ENCODE measurements around the gene SFXN5.
A peak's percentile ranks its signal among the peaks of the same experiment; 100 is the strongest.
"Not testable (repeated sequence)": the region's sequence is repeated elsewhere in the genome, so short reads cannot be mapped to it uniquely, and the experiment has no call there.

The SFXN5 gene

GRCh38 chr2:73107211-73107926 lies 35.9 kb upstream of the SFXN5 start:
- no peak for DNase-seq
- H3K9me3 Mint-ChIP-seq, result no peaks in the 10 kb centered on the region
- peaks cover 4% of the 10 kb centered on the region for H3K27me3 Mint-ChIP-seq
- no peak overlapping the region for H3K4me3 Mint-ChIP-seq
- H3K36me3 Mint-ChIP-seq (ENCODE audit: low read depth), result no peaks in the 10 kb centered on the region
- H3K4me1 Mint-ChIP-seq (ENCODE audit: low read depth), result peaks cover 28% of the 10 kb centered on the region
- H3K27ac Mint-ChIP-seq, result no peak overlapping the region

- no peak overlapping the region for H3K4me3 Mint-ChIP-seq
- H3K9me3 Mint-ChIP-seq, result no peaks in the 10 kb centered on the region
- peaks cover 1% of the 10 kb centered on the region for H3K27me3 Mint-ChIP-seq
- H3K27ac Mint-ChIP-seq, result no peak overlapping the region
- no peaks in the 10 kb centered on the region for H3K36me3 Mint-ChIP-seq (ENCODE audit: low read depth)
- no peak for DNase-seq
- H3K4me1 Mint-ChIP-seq (ENCODE audit: low read depth), result peaks cover 25% of the 10 kb centered on the region
Measured at GRCh38 chr2:73106791-73107190, 35.3 kb upstream of the SFXN5 start.

GRCh38 chr2:73105511-73105971 lies 34.0 kb upstream of the SFXN5 start:
- Mint-ChIP-seq H3K27ac (no peak overlapping the region), H3K27me3 (no peaks in the 10 kb centered on the region), H3K4me3 (no peak overlapping the region), H3K36me3 (ENCODE audit: low read depth) (no peaks in the 10 kb centered on the region), H3K9me3 (no peaks in the 10 kb centered on the region), H3K4me1 (ENCODE audit: low read depth) (peaks cover 13% of the 10 kb centered on the region)
- no peak for DNase-seq

GRCh38 chr2:73104933-73105332 lies 33.4 kb upstream of the SFXN5 start:
- no peak overlapping the region for H3K27ac Mint-ChIP-seq
- no peaks in the 10 kb centered on the region for H3K27me3 Mint-ChIP-seq
- no peaks in the 10 kb centered on the region for H3K36me3 Mint-ChIP-seq (ENCODE audit: low read depth)
- no peak for DNase-seq
- H3K9me3 Mint-ChIP-seq, result no peaks in the 10 kb centered on the region
- H3K4me3 Mint-ChIP-seq, result no peak overlapping the region
- H3K4me1 Mint-ChIP-seq (ENCODE audit: low read depth), result peaks cover 12% of the 10 kb centered on the region

GRCh38 chr2:73103018-73103542 lies 31.6 kb upstream of the SFXN5 start:
- H3K4me1 Mint-ChIP-seq (ENCODE audit: low read depth), result peaks cover 10% of the 10 kb centered on the region
- no peak for DNase-seq
- H3K9me3 Mint-ChIP-seq, result no peaks in the 10 kb centered on the region
- H3K36me3 Mint-ChIP-seq (ENCODE audit: low read depth), result no peaks in the 10 kb centered on the region
- H3K4me3 Mint-ChIP-seq, result no peak overlapping the region
- no peaks in the 10 kb centered on the region for H3K27me3 Mint-ChIP-seq
- H3K27ac Mint-ChIP-seq, result peak overlapping the region; percentile 44

GRCh38 chr2:73101626-73102256 lies 30.2 kb upstream of the SFXN5 start:
- H3K27ac Mint-ChIP-seq, result no peak overlapping the region
- no peaks in the 10 kb centered on the region for H3K27me3 Mint-ChIP-seq
- no peak overlapping the region for H3K4me3 Mint-ChIP-seq
- DNase-seq, result no peak
- no peaks in the 10 kb centered on the region for H3K9me3 Mint-ChIP-seq
- H3K4me1 Mint-ChIP-seq (ENCODE audit: low read depth), result peaks cover 6% of the 10 kb centered on the region
- no peaks in the 10 kb centered on the region for H3K36me3 Mint-ChIP-seq (ENCODE audit: low read depth)

GRCh38 chr2:73100956-73101355 lies 29.4 kb upstream of the SFXN5 start:
- H3K9me3 Mint-ChIP-seq, result no peaks in the 10 kb centered on the region
- H3K36me3 Mint-ChIP-seq (ENCODE audit: low read depth), result no peaks in the 10 kb centered on the region
- no peaks in the 10 kb centered on the region for H3K27me3 Mint-ChIP-seq

GRCh38 chr2:73099486-73099885 lies 28.0 kb upstream of the SFXN5 start:
- Mint-ChIP-seq H3K4me1 (ENCODE audit: low read depth) (peaks cover 6% of the 10 kb centered on the region), H3K4me3 (no peak overlapping the region), H3K9me3 (no peaks in the 10 kb centered on the region), H3K36me3 (ENCODE audit: low read depth) (no peaks in the 10 kb centered on the region), H3K27ac (no peak overlapping the region), H3K27me3 (no peaks in the 10 kb centered on the region)
- DNase-seq, result no peak

More at GRCh38 chr2:73100956-73101355, 29.4 kb upstream of the SFXN5 start:
- Mint-ChIP-seq H3K4me3 (no peak overlapping the region), H3K4me1 (ENCODE audit: low read depth) (peaks cover 6% of the 10 kb centered on the region), H3K27ac (no peak overlapping the region)
- no peak for DNase-seq

GRCh38 chr2:73095910-73096309 lies 24.4 kb upstream of the SFXN5 start:
- no peak for DNase-seq
- H3K4me1 Mint-ChIP-seq (ENCODE audit: low read depth), result no peaks in the 10 kb centered on the region
- H3K36me3 Mint-ChIP-seq (ENCODE audit: low read depth), result no peaks in the 10 kb centered on the region
- no peaks in the 10 kb centered on the region for H3K27me3 Mint-ChIP-seq
- H3K4me3 Mint-ChIP-seq, result no peak overlapping the region
- no peak overlapping the region for H3K27ac Mint-ChIP-seq
- H3K9me3 Mint-ChIP-seq, result no peaks in the 10 kb centered on the region

- not testable (repeated sequence) for H3K4me1 Mint-ChIP-seq (ENCODE audit: low read depth); H3K4me3 Mint-ChIP-seq; H3K9me3 Mint-ChIP-seq; H3K36me3 Mint-ChIP-seq (ENCODE audit: low read depth); H3K27me3 Mint-ChIP-seq; DNase-seq; H3K27ac Mint-ChIP-seq
Measured at GRCh38 chr2:73093601-73094218, 22.2 kb upstream of the SFXN5 start.

- H3K27ac Mint-ChIP-seq, result no peak overlapping the region
- H3K9me3 Mint-ChIP-seq, result no peaks in the 10 kb centered on the region
- H3K4me1 Mint-ChIP-seq (ENCODE audit: low read depth), result no peaks in the 10 kb centered on the region
- no peaks in the 10 kb centered on the region for H3K27me3 Mint-ChIP-seq
- H3K36me3 Mint-ChIP-seq (ENCODE audit: low read depth), result peaks cover 2% of the 10 kb centered on the region
- no peak for DNase-seq
- H3K4me3 Mint-ChIP-seq, result no peak overlapping the region
Measured at GRCh38 chr2:73092146-73092783, 20.8 kb upstream of the SFXN5 start.

GRCh38 chr2:73091696-73092095 lies 20.2 kb upstream of the SFXN5 start:
- H3K4me3 Mint-ChIP-seq, result no peak overlapping the region
- H3K36me3 Mint-ChIP-seq (ENCODE audit: low read depth), result peaks cover 2% of the 10 kb centered on the region
- H3K4me1 Mint-ChIP-seq (ENCODE audit: low read depth), result no peaks in the 10 kb centered on the region
- no peaks in the 10 kb centered on the region for H3K27me3 Mint-ChIP-seq
- no peak for DNase-seq
- no peaks in the 10 kb centered on the region for H3K9me3 Mint-ChIP-seq
- no peak overlapping the region for H3K27ac Mint-ChIP-seq

- Mint-ChIP-seq H3K9me3 (no peaks in the 10 kb centered on the region), H3K4me3 (no peak overlapping the region), H3K36me3 (ENCODE audit: low read depth) (peaks cover 2% of the 10 kb centered on the region), H3K27ac (no peak overlapping the region), H3K27me3 (no peaks in the 10 kb centered on the region), H3K4me1 (ENCODE audit: low read depth) (no peaks in the 10 kb centered on the region)
- DNase-seq, result no peak
Measured at GRCh38 chr2:73091164-73091563, 19.7 kb upstream of the SFXN5 start.

- peaks cover 2% of the 10 kb centered on the region for H3K36me3 Mint-ChIP-seq (ENCODE audit: low read depth)
- no peak overlapping the region for H3K4me3 Mint-ChIP-seq
- no peaks in the 10 kb centered on the region for H3K27me3 Mint-ChIP-seq
- DNase-seq, result no peak
- H3K27ac Mint-ChIP-seq, result no peak overlapping the region
- H3K4me1 Mint-ChIP-seq (ENCODE audit: low read depth), result no peaks in the 10 kb centered on the region
- no peaks in the 10 kb centered on the region for H3K9me3 Mint-ChIP-seq
Measured at GRCh38 chr2:73089270-73090030, 17.9 kb upstream of the SFXN5 start.

Data from activated T-cell treated with anti-CD3 and anti-CD28 coated beads, Interleukin-2, amount 50 U/mL, for 24 hours (primary cell).